ENCODE data around the gene DST. TPM values are rescaled to one million over a fixed set of nuclear protein-coding genes. Genes with fewer than 3 reads are reported as not detected.

Gene DST
- total and polyA plus RNA-seq, 7 donors, result 58.3 to 341 (median 109) TPM

DNA sequence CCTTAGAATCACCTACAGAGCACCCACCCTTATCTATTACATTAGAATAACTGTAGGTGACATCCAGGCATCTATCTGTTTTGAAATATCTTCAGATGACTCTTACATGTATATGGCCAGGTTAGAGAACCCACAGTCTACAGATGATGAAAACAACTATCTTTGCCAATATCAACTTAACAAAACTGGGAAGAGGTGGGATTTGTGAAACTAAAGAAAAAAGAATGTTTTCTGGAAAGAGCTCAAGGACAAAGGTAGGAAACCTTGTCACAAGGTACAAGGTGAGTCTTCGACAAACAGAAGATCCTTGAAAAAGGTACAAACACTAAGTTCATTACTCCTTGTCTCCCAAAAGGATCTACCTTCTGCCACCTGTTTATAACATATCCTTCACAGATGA lies 47.0 kb upstream of the DST start:
- Histone ChIP-seq H3K27ac (peak overlapping the region; percentile 91), H3K36me3 (ENCODE audit: insufficient read depth in 1 of 2, low read depth in 1 of 2) (no peaks in the 10 kb centered on the region), H3K27me3 (ENCODE audit: insufficient read depth in 3 of 3, low read length in 2 of 3) (no peaks in the 10 kb centered on the region), H3K4me1 (peaks cover 32% of the 10 kb centered on the region), H3K9me3 (no peaks in the 10 kb centered on the region), H3K4me3 (peak overlapping the region; percentile 63)
- ATAC-seq (no peak), DNase-seq (no peak)
- WGBS, 3 donors, result 86 to 92% (median 89%) methylated on average over 1 of the region's 1 CpG
- intact Hi-C loops (cut with DNase I), result loop anchor here (5.0 kb wide), 1 partner anchor 32 kb away; no protein-coding TSS in a partner anchor
- TF ChIP-seq, protein P1, sequence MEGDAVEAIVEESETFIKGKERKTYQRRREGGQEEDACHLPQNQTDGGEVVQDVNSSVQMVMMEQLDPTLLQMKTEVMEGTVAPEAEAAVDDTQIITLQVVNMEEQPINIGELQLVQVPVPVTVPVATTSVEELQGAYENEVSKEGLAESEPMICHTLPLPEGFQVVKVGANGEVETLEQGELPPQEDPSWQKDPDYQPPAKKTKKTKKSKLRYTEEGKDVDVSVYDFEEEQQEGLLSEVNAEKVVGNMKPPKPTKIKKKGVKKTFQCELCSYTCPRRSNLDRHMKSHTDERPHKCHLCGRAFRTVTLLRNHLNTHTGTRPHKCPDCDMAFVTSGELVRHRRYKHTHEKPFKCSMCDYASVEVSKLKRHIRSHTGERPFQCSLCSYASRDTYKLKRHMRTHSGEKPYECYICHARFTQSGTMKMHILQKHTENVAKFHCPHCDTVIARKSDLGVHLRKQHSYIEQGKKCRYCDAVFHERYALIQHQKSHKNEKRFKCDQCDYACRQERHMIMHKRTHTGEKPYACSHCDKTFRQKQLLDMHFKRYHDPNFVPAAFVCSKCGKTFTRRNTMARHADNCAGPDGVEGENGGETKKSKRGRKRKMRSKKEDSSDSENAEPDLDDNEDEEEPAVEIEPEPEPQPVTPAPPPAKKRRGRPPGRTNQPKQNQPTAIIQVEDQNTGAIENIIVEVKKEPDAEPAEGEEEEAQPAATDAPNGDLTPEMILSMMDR (IDR thresholded peaks at IDR 0.05), result no peak

DNA sequence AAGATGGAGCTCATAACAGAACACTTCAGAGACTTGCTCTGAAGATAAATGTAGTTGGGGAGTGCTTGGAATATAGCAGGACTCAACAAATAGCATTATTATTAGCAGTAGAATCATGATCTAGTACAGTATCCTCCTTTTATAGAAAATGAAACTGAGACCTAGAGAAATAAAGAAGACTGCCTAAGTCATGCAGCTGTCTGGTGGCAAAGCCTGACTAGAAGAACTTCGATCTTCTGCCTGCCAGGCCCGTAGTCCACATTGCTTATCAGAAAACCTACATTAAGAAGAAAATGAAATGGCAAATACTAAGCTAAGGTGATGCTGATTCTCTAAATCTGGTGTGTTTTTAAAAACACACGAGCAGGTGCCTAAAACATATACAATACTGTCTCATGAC lies 46.4 kb upstream of the DST start:
- 31 to 44% (median 34%) methylated on average over 3 of the region's 3 CpGs for WGBS, 3 donors
- Histone ChIP-seq H3K36me3 (ENCODE audit: insufficient read depth in 1 of 2, low read depth in 1 of 2) (no peaks in the 10 kb centered on the region), H3K4me1 (peaks cover 37% of the 10 kb centered on the region), H3K4me3 (peak overlapping the region; percentile 63), H3K9me3 (no peaks in the 10 kb centered on the region), H3K27ac (peak overlapping the region; percentile 91), H3K27me3 (ENCODE audit: insufficient read depth in 3 of 3, low read length in 2 of 3) (no peaks in the 10 kb centered on the region)
- DNase-seq, result no peak
- TF ChIP-seq, protein P1 (IDR thresholded peaks at IDR 0.05), result no peak
- ATAC-seq, result peak in 3 of 4 donors; percentile 23 to 55 (median 42)
- intact Hi-C loops (cut with DNase I), result no loop called here

DNA sequence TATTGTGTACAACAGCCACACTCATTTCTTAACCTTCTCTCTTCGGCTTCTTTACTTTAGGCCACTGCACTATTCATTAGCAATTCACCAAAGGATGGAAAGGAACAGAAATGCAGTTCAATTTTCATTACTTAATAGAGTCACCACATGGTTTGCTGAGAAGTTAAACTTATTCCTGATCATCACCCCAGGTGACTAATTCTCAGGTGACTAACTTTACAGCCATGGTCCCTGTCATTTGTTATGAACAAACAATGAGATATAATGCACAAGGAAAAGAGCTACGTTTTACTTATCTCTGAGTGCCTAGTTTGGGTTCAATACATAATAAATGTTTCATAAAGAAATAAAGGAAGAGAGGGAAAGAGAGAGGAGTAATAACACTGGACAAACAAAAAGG lies 45.8 kb upstream of the DST start:
- Histone ChIP-seq H3K4me3 (peak overlapping the region; percentile 63), H3K9me3 (no peaks in the 10 kb centered on the region), H3K27me3 (ENCODE audit: insufficient read depth in 3 of 3, low read length in 2 of 3) (no peaks in the 10 kb centered on the region), H3K27ac (peak overlapping the region; percentile 91), H3K4me1 (peaks cover 37% of the 10 kb centered on the region), H3K36me3 (ENCODE audit: insufficient read depth in 1 of 2, low read depth in 1 of 2) (no peaks in the 10 kb centered on the region)
- intact Hi-C loops (cut with DNase I), result no loop called here
- TF ChIP-seq, protein P1 (IDR thresholded peaks at IDR 0.05), result no peak
- ATAC-seq, result no peak
- WGBS, 3 donors, result 72 to 83% (median 73%) methylated on average over 2 of the region's 2 CpGs
- DNase-seq, result no peak

DNA sequence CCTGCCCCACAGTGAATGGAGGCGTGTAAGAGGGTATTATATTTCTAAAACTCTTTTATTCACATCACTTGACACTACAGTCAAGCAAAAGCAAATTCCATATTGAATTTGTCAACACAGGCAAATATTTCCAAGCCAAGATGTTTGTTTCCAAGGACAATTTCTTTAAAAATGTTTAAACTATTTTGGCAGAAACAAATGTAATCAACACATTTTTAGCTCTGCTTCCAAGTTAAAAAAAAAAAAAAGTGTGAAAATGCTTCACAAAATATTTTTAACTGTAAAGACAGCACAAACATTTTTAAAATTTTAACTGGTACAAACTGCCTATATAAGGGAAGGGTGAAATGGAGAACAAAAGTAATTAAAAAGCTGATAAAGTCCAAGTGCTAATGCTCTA lies 44.9 kb upstream of the DST start:
- 21 to 46% (median 37%) methylated on average over 1 of the region's 1 CpG for WGBS, 3 donors

More for the DNA sequence above, 44.9 kb upstream of the DST start:
- H3K4me3 ChIP-seq, result peak overlapping the region; percentile 63
- no peaks in the 10 kb centered on the region for H3K36me3 ChIP-seq (ENCODE audit: insufficient read depth in 1 of 2, low read depth in 1 of 2)
- intact Hi-C loops (cut with DNase I), result no loop called here
- H3K27me3 ChIP-seq (ENCODE audit: insufficient read depth in 3 of 3, low read length in 2 of 3), result no peaks in the 10 kb centered on the region
- H3K4me1 ChIP-seq, result peaks cover 45% of the 10 kb centered on the region
- no peaks in the 10 kb centered on the region for H3K9me3 ChIP-seq
- TF ChIP-seq, protein P1 (IDR thresholded peaks at IDR 0.05), result no peak
- ATAC-seq, result no peak
- DNase-seq, result no peak
- peak overlapping the region; percentile 91 for H3K27ac ChIP-seq
